Fibroblast of lung (primary cell): ENCODE results near the gene HMG20A. TPM values are rescaled to one million over a fixed set of nuclear protein-coding genes. Genes with fewer than 3 reads are reported as not detected.

Experiments
- DNase-seq, 2 donors: peaks; one replicate each; pipeline versions ENCODE4 v3.0.0 to v3.0.0-alpha.2; 2010; ENCODE audit warnings: low read depth in 2 of 2
- H2AFZ ChIP-seq: 2 replicates; pipeline ENCODE4 v1.5.1; 2012; ENCODE audit warnings: low read length, control low read depth, inconsistent platforms
- H3K27ac ChIP-seq: 2 replicates; pipeline ENCODE4 v1.5.1; 2011; ENCODE audit warnings: low read length, control low read depth; ENCODE audit not compliant: insufficient read depth
- H3K27me3 ChIP-seq: 2 replicates; pipeline ENCODE4 v1.5.1; 2011; ENCODE audit warnings: mild to moderate bottlenecking, low read length; ENCODE audit not compliant: control insufficient read depth, insufficient read depth
- H3K36me3 ChIP-seq: 2 replicates; pipeline ENCODE4 v1.5.1; 2011; ENCODE audit warnings: low read length; ENCODE audit not compliant: control insufficient read depth, insufficient read depth
- H3K4me1 ChIP-seq: 2 replicates; pipeline ENCODE4 v1.5.1; 2011; ENCODE audit warnings: low read length; ENCODE audit not compliant: control insufficient read depth, insufficient read depth; ENCODE audit errors: extremely low read depth
- H3K4me2 ChIP-seq: 2 replicates; pipeline ENCODE4 v1.5.1; 2011; ENCODE audit warnings: low read length, control low read depth; ENCODE audit not compliant: insufficient read depth; ENCODE audit errors: extremely low read depth
- H3K4me3 ChIP-seq, 4 experiments: fragments of 200-600 bp in 1 of 4; sonication (generic) in 1 of 4; replicated peaks in 1 of 4; 2 replicates each; pipeline ENCODE4 v1.5.1; 2011 to 2016; ENCODE audit warnings: low read length in 4 of 4, low read depth in 3 of 4, mild to moderate bottlenecking in 3 of 4, control low read depth in 2 of 4, inconsistent platforms in 1 of 4, mixed read lengths in 1 of 4; ENCODE audit not compliant: insufficient read depth in 1 of 4; ENCODE audit errors: control extremely low read depth in 1 of 4
- H3K79me2 ChIP-seq: 2 replicates; pipeline ENCODE4 v1.5.1; 2012; ENCODE audit warnings: mild to moderate bottlenecking, low read length, inconsistent platforms; ENCODE audit not compliant: control insufficient read depth, insufficient read depth
- H3K9ac ChIP-seq: 2 replicates; pipeline ENCODE4 v1.5.1; 2011; ENCODE audit warnings: mild to moderate bottlenecking, low read length, control low read depth; ENCODE audit not compliant: insufficient read depth
- H3K9me3 ChIP-seq: 2 replicates; pipeline ENCODE4 v1.5.1; 2012; ENCODE audit warnings: low read depth, low read length; ENCODE audit not compliant: control insufficient read depth, insufficient read depth
- H4K20me1 ChIP-seq: 2 replicates; pipeline ENCODE4 v1.5.1; 2011; ENCODE audit warnings: low read length; ENCODE audit not compliant: control insufficient read depth, insufficient read depth; ENCODE audit errors: extremely low read depth
- CTCF ChIP-seq, 2 donors: IDR thresholded peaks in 1 of 2; conservative IDR thresholded peaks in 1 of 2; 1 replicate in 1 of 2; 2 replicates in 1 of 2; pipeline ENCODE4 v1.5.1; 2011 to 2012; ENCODE audit warnings: low read length in 2 of 2, control low read depth in 1 of 2, inconsistent platforms in 1 of 2, low read depth in 1 of 2, mild to moderate bottlenecking in 1 of 2
- EZH2 ChIP-seq: IDR thresholded peaks from 2 replicates; pipeline ENCODE4 v1.5.1; 2012; ENCODE audit warnings: low read length, control low read depth, mild to moderate bottlenecking; ENCODE audit errors: missing control alignments
- polyA plus RNA-seq, 2 donors: library from polyadenylated mRNA; depleted of rRNA in 1 of 2; stranded (reverse) in 1 of 2; unstranded in 1 of 2; fragments of >200 nt; gene quantifications; 2 replicates each; pipeline ENCODE4 v1.2.1, GENCODE V29; 2011 to 2012; ENCODE audit warnings: missing spikeins in 1 of 2
- total RNA-seq: library from RNA; depleted of rRNA; stranded (reverse); fragments of >200 nt; gene quantifications from 2 replicates; pipeline ENCODE4 v1.2.1, GENCODE V29; 2014

Gene HMG20A
- total and polyA plus RNA-seq, 2 donors (not counting 1 experiment from before 2014, with no cell fraction given): 26.3 to 38.0 TPM

GRCh38 chr15:77468896-77469295, 48.2 kb downstream of the HMG20A start:
- no peaks in the 10 kb centered on the region for H3K4me1 ChIP-seq
- no peak for DNase-seq
- H3K79me2 ChIP-seq: no peaks in the 10 kb centered on the region
- H4K20me1 ChIP-seq: no peaks in the 10 kb centered on the region
- H3K36me3 ChIP-seq: no peaks in the 10 kb centered on the region
- no peaks in the 10 kb centered on the region for H3K9me3 ChIP-seq
- no peak overlapping the region for H3K9ac ChIP-seq
- no peak overlapping the region for H2AFZ ChIP-seq
- no peak overlapping the region for H3K27ac ChIP-seq
- H3K27me3 ChIP-seq: no peaks in the 10 kb centered on the region
- H3K4me3 ChIP-seq: no peak overlapping the region
- TF ChIP-seq EZH2 (no peak), CTCF (conservative IDR thresholded peaks at IDR 0.05 in 1 of 2, IDR thresholded peaks at IDR 0.05 in 1 of 2; ENCODE audit: low read depth in 1 of 2, low read length in 2 of 2) (no peak)
- H3K4me2 ChIP-seq: no peak overlapping the region

GRCh38 chr15:77470235-77470634, 49.5 kb downstream of the HMG20A start:
- no peak overlapping the region for H3K27ac ChIP-seq
- no peak overlapping the region for H3K4me3 ChIP-seq
- H2AFZ ChIP-seq: no peak overlapping the region
- no peaks in the 10 kb centered on the region for H4K20me1 ChIP-seq
- DNase-seq: no peak
- H3K4me1 ChIP-seq: no peaks in the 10 kb centered on the region
- no peaks in the 10 kb centered on the region for H3K9me3 ChIP-seq
- H3K36me3 ChIP-seq: no peaks in the 10 kb centered on the region
- no peaks in the 10 kb centered on the region for H3K79me2 ChIP-seq
- no peak for TF ChIP-seq EZH2
- TF ChIP-seq CTCF (conservative IDR thresholded peaks at IDR 0.05 in 1 of 2, IDR thresholded peaks at IDR 0.05 in 1 of 2; ENCODE audit: low read depth in 1 of 2, low read length in 2 of 2): no peak
- H3K9ac ChIP-seq: no peak overlapping the region
- H3K4me2 ChIP-seq: no peak overlapping the region
- H3K27me3 ChIP-seq: no peaks in the 10 kb centered on the region

GRCh38 chr15:77473328-77473727, 52.6 kb downstream of the HMG20A start:
- H3K4me2 ChIP-seq: no peak overlapping the region
- no peaks in the 10 kb centered on the region for H3K4me1 ChIP-seq
- no peak for DNase-seq
- no peak overlapping the region for H3K9ac ChIP-seq
- no peak overlapping the region for H2AFZ ChIP-seq
- no peaks in the 10 kb centered on the region for H3K79me2 ChIP-seq
- H3K36me3 ChIP-seq: no peaks in the 10 kb centered on the region
- H3K27me3 ChIP-seq: no peaks in the 10 kb centered on the region
- no peaks in the 10 kb centered on the region for H4K20me1 ChIP-seq
- no peak overlapping the region for H3K27ac ChIP-seq
- TF ChIP-seq EZH2: no peak
- TF ChIP-seq CTCF (conservative IDR thresholded peaks at IDR 0.05 in 1 of 2, IDR thresholded peaks at IDR 0.05 in 1 of 2; ENCODE audit: low read depth in 1 of 2, low read length in 2 of 2): no peak
- H3K9me3 ChIP-seq: no peaks in the 10 kb centered on the region
- H3K4me3 ChIP-seq: no peak overlapping the region
